Measurements from ENCODE around the gene CACNB4. TPM values are rescaled to one million over a fixed set of nuclear protein-coding genes. Genes with fewer than 3 reads are reported as not detected.

Gene CACNB4
- total RNA-seq, 2 donors from 2014 or later, result 0.33 to 1.3 TPM

DNA sequence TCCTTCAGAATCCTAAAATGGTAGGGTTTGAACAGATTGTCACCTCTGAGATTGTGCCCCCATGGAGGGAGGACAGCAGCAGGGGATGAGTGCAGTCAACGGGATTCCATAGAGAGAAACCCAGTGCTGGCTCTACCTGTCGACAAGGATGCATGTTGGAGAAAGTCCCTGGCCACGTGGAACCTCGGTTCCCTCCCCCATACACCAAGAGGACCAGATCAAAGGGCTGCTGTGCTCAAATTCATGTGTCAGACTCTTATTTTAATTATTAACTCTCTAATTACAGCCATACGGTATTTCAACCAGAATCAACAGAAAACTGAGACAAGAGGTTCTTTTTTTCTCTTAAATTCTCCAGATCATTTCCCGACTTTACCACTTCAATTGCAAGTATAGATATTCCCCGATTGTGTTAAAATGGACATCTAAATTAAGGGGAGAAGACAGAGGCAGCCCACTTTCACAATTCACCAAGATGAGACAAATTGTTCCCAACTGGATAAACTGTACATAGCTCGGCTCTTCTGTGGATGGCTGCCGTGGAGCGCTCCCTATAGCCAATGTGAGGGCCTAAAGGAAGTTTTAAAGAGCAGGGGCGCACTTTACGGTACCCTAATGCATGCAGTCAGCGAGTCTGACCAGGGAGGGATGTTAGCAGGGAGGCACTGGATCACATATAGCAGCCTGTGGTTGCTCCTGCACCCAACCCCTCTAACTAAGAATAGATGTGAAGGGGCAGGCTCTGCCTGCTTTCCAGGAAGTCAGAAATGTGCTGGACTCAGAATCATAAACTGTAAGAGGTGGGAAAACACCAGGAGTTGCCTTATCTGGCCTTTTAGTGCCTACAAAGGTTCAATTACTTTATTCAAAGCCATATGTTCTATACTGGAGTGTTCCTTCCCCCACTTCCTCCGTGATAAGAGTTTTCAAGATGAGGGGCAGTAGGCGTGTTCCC lies 123.1 kb downstream of the CACNB4 start:
- Histone ChIP-seq H3K4me3 (no peak overlapping the region), H3K27ac (no peak overlapping the region), H3K9me3 (no peaks in the 10 kb centered on the region), H3K4me1 (no peaks in the 10 kb centered on the region), H3K36me3 (replicated peaks in 1 of 2; ENCODE audit: insufficient read depth in 1 of 2, low read depth in 2 of 2) (no peaks in the 10 kb centered on the region), H3K27me3 (no peaks in the 10 kb centered on the region)
- ATAC-seq, result no peak
- 70 to 73% methylated on average over 15 of the region's 15 CpGs for WGBS, 2 donors
- TF ChIP-seq, protein P1, sequence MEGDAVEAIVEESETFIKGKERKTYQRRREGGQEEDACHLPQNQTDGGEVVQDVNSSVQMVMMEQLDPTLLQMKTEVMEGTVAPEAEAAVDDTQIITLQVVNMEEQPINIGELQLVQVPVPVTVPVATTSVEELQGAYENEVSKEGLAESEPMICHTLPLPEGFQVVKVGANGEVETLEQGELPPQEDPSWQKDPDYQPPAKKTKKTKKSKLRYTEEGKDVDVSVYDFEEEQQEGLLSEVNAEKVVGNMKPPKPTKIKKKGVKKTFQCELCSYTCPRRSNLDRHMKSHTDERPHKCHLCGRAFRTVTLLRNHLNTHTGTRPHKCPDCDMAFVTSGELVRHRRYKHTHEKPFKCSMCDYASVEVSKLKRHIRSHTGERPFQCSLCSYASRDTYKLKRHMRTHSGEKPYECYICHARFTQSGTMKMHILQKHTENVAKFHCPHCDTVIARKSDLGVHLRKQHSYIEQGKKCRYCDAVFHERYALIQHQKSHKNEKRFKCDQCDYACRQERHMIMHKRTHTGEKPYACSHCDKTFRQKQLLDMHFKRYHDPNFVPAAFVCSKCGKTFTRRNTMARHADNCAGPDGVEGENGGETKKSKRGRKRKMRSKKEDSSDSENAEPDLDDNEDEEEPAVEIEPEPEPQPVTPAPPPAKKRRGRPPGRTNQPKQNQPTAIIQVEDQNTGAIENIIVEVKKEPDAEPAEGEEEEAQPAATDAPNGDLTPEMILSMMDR (IDR thresholded peaks at IDR 0.05), result no peak
- TF ChIP-seq POLR2A (IDR thresholded peaks at IDR 0.05), result no peak
- DNase-seq, result no peak
- intact Hi-C loops (cut with DNase I), result no loop called here

DNA sequence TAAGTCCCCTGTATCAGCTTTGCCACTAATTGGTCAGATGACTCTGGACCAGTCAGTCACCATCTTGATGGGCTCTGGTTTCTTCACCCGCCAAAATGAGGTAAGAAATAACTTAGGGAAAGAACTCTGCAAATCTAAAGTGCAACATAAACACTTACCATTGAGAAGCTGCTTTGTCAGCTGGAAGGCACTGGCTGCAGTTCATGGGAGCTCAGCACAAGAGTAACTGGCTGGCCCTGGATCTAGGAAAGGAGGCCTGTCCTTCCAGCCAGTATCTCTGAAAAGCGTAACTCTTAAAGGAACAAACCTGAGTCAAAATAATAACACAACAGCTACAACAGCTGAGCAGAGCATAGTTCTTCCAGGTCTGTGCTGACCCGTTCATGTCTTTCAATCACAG lies 123.9 kb downstream of the CACNB4 start:
- 89% methylated on average over 3 of the region's 3 CpGs for WGBS, 2 donors
- Histone ChIP-seq H3K27me3 (no peaks in the 10 kb centered on the region), H3K27ac (no peak overlapping the region), H3K9me3 (no peaks in the 10 kb centered on the region), H3K4me1 (no peaks in the 10 kb centered on the region), H3K4me3 (no peak overlapping the region), H3K36me3 (replicated peaks in 1 of 2; ENCODE audit: insufficient read depth in 1 of 2, low read depth in 2 of 2) (no peaks in the 10 kb centered on the region)
- ATAC-seq (no peak), DNase-seq (no peak)
- intact Hi-C loops (cut with DNase I), result no loop called here
- TF ChIP-seq POLR2A (IDR thresholded peaks at IDR 0.05), result no peak
- TF ChIP-seq, protein P1 (IDR thresholded peaks at IDR 0.05), result no peak

DNA sequence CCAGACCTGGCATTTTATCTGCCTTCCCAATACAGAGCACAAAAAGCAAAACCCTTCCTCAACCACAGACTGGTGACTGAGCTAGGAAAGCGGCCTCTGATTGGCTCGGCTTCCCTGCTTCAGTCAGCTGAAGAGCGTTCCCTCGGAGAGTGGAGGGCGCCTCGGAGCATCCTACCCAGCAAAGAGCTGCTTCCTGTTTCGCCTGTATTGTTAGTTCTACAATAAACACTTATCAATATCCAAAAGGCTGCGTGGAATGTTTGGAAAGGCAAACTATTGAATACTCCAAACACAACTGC lies 125.0 kb downstream of the CACNB4 start:
- intact Hi-C loops (cut with DNase I), result no loop called here
- WGBS, 2 donors, result 49 to 54% methylated on average over 8 of the region's 8 CpGs
- ATAC-seq, result no peak
- peak in 1 of 4 donors; percentile 2 for DNase-seq
- Histone ChIP-seq H3K36me3 (replicated peaks in 1 of 2; ENCODE audit: insufficient read depth in 1 of 2, low read depth in 2 of 2) (no peaks in the 10 kb centered on the region), H3K4me3 (no peak overlapping the region), H3K9me3 (no peaks in the 10 kb centered on the region), H3K4me1 (no peaks in the 10 kb centered on the region), H3K27me3 (no peaks in the 10 kb centered on the region), H3K27ac (no peak overlapping the region)
- TF ChIP-seq POLR2A (IDR thresholded peaks at IDR 0.05), result no peak
- TF ChIP-seq, protein P1 (IDR thresholded peaks at IDR 0.05), result no peak

DNA sequence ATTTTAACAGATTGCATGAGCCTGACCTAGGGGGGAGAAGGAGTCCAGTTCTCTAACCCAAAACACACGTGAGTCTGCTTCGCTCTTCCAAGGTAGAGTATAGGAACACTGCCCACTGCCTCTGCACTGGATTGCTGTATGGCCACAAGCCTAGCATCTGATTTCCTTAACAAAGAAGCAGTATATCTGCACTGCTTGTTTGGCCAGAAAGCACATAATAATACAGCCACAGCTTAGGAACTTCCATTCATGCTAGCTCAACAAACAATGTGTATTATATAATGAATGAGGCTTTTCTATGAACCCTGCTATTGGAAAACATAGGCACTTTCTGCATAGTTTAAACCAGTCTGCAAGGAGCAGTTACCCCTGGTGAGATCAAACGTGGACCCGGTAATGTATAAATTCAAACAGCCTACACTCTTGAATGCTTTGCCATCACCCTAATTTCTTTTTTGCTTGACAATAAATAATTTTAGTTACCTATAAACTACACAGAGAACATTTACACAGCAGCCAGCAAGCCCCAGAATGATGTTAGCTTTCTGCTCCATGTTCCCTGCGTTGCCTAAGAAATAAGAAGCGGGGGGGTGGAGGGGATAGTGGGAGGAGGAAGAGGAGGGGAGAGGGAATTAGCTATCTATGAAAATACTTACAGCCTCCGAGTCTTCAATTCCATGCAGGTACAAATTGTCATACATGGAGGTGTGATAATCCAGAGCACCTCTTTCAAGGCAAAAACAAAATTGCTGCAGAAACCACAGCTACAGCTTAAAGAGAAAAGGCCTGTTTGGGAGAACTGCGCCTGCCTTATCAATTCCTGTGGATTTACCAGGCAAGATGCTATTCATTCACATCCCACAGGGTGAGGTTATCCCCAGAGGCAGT lies 125.6 kb downstream of the CACNB4 start:
- Histone ChIP-seq H3K4me3 (no peak overlapping the region), H3K36me3 (replicated peaks in 1 of 2; ENCODE audit: insufficient read depth in 1 of 2, low read depth in 2 of 2) (no peaks in the 10 kb centered on the region), H3K27ac (no peak overlapping the region), H3K27me3 (no peaks in the 10 kb centered on the region), H3K9me3 (no peaks in the 10 kb centered on the region), H3K4me1 (no peaks in the 10 kb centered on the region)
- ATAC-seq, result no peak
- no peak for DNase-seq
- TF ChIP-seq, protein P1 (IDR thresholded peaks at IDR 0.05), result no peak
- no peak for TF ChIP-seq POLR2A (IDR thresholded peaks at IDR 0.05)
- WGBS, 2 donors, result 71 to 86% methylated on average over 8 of the region's 8 CpGs
- intact Hi-C loops (cut with DNase I), result no loop called here
